Stimulated activated CD8-positive, alpha-beta memory T cell treated with anti-CD3 and anti-CD28 coated beads, Interleukin-4, amount 100 ng/mL, for 1 hour (primary cell): Measurements from ENCODE around the gene SETBP1.

Experiments
- DNase-seq, 2 donors: peaks; one replicate each; pipeline ENCODE4 v3.0.0-alpha.2; 2020; ENCODE audit warnings: low read depth in 2 of 2, low spot score in 1 of 2

The SETBP1 gene

DNA sequence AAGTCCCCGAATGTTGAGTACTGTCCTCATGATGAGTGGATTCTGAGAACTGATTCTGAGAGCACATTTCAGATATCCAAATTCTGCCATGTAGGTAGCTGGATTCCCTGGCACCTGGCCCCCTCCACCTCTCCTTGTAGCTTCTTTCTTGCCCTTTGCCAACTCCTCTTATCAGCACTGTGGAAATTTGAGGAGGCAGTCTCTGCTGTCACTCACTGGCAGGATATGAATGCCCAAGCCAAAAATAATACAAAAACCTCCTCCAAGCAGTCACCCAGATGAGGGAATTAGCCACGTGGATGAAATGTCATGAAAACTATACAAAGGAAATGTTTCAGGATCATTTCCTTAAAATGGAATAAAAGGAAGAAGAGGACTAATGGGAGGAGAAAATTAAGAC, 276.8 kb downstream of the SETBP1 start:
- no peak for DNase-seq

DNA sequence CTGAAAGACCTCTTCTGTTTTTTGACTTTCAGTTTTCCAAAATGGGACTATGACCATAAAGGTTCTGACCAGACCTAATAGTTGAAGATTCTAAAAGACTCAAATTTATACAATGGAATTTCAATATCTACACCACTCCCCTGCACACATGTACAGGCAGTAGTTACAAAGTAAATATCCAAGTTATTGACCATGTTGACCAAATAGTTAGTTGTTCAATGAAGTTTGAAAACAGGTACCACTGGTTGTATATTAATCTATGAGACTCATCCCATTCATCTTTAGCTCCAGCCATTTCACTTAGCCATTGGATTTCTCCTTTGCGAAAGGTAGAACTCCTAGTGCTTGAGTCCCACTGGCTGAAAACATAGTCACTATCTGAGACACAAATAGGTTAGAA, 277.4 kb downstream of the SETBP1 start:
- DNase-seq: no peak

DNA sequence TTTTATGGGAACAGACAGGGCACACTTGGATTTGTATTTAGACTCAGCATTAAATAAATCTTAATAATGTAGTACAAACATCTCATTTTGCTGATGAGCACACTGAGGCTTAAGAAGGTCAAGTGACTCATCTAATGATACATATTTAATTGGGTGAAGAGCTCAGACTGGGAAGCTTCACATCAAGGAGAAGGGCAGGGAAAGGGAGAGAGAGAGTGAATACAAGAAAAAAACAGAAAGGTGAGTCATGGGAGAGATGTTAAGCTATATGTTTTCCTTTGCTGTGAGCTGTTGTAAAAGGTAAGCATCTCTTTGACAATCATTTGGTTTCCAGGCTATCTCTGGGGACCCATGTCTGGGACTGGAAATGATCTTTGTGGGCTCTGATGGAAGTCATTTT, 277.8 kb downstream of the SETBP1 start:
- no peak for DNase-seq

DNA sequence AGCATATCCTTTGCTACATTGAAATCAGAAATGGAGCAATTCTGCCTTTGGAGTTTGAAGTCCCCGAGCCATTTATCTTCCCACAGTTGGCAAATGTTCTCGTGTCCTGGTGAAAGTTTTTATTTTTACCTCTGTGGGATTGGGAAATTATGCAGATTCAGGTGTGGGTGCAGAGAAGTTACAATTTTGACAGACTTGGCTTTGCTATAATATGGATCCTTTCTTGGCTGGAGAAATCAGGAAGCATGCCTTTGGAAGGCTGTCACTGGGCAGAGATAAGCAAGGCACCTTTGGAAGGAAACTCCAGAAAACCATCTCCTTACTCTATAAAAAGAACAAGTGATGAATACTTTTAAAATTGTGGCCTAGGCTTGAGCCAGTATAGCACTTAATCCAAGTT, 278.3 kb downstream of the SETBP1 start:
- DNase-seq: no peak

DNA sequence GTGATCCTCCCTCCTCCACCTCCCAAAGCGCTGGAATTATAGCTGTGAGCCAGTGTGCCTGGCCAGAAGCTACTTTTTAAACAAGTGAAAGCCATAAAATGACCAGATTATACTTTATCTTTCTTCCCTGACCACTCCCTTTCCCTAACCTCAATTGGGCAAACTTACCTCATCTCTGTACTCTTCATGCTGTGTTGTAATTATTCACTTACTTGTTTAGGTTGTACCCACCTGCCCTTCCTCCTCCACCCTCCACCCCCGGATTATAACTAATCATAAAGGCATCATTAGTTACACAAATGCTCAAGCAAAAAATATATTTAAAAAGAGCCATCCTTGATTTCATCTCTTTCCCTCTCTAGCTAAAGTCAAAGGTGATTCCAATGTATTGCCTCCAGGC, 279.9 kb downstream of the SETBP1 start:
- no peak for DNase-seq

DNA sequence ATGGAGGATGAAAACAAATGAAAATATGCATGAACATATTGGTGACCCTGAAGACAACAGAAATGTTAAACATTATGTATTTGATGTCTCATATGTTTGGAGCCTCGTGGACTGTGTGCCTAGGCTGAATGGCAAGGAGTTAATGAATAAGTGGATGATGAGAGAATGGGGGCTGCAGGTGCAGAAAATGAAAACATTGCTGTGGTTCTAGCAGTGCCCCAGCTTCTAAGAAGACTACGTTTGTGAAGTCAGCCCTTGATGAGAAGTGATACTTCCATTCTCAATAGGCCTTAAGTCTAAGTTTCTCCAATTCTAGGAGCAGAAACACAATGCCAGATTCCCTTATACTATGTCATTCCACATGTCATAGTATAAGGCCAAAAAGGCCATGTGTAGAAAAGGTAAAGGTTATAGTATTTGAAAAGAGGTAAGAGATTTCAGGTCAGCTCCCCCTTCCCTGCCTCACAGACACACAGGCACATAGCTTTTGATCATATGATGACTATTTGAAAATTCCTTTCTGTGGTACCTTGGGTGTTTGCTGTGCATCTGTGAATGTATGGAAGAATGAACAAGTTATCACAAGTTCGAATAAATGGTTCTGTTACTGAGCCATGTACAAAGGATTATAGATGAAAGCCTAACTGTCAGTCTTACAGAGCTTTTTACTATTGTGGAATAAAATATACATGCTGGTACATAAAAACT, 280.8 kb downstream of the SETBP1 start:
- no peak for DNase-seq

DNA sequence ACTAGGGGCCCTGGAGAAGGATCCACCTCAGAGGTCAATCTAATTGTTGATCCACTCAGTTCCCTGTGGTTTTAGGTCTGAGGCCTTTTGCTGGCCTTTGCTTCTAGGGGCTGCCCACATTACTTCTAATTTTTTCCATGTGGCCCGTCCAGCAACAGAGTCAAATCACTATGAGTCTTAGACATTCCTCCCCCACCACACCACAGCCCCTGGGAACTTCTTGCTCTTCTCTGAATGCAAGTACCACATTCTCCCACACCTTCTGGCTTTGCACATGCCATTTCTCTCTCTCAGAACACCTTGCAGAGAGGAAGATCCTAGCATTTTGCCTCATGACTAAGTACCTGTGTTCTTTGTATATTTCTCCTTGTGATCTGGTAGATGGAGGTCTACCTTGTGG, 286.9 kb downstream of the SETBP1 start:
- no peak for DNase-seq

DNA sequence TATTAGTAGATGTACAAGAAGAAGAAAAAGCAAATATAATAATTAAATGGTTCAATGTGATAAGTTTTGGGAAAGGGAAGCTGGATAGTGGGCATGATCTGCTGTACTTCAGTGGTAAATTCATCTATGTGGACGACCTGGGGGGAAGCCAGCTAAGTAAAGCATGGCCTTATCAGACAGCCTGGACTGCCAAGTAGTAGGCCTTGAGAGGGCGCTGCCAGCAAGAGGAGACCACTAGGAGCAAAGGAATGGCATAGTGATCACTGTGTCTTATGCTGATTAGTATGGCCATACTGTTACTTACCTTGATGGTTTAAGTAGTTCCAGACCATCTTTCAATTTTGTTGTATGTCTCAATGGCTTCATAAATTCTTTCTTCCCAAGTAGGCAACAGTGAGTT, 287.6 kb downstream of the SETBP1 start:
- no peak for DNase-seq

DNA sequence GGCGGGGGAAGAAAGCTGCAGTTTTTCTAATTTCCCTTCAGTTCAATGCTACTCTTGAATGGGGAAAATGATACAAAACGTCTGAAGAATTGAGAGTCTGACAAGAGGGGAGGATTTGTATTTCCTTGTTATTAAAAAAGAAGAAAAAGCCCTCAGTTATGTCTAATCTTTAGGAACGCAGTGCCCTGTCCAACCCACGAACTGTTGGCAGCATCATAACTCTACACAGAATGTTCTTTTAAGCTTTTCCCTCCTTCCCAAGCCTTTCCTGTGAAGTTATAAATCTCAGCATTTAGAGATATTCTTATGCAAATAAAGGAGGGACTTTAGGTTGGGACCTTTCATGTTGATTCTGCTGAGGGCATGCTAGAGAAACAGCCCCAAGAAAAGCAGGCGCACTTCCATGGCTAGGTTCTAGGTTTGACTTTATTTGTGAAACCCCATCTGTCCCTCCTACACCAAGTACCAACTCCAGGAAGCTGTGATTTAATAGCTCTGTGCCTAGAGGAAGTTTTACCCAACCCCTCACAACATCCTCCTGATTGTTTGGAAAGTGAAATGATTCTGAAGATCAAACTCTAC, 288.6 kb downstream of the SETBP1 start:
- no peak for DNase-seq

DNA sequence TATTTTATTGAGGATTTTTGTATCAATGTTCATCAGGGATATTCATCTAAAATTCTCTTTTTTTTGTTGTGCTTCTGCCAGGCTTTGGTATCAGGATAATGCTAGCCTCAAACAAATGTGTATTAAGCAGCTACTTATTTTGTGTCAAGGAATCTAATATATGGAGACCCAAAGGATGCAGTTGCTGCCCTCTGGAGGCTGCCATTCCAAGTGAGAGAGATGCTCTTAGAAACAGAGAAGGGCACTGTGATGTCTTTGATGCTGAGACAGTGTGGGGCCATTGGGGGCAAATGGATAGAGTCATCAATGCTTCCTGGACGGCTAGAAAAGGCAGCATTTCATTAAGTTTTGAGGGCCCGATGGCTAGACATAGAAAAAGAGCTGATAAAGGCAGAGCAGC, 292.6 kb downstream of the SETBP1 start:
- DNase-seq: no peak

DNA sequence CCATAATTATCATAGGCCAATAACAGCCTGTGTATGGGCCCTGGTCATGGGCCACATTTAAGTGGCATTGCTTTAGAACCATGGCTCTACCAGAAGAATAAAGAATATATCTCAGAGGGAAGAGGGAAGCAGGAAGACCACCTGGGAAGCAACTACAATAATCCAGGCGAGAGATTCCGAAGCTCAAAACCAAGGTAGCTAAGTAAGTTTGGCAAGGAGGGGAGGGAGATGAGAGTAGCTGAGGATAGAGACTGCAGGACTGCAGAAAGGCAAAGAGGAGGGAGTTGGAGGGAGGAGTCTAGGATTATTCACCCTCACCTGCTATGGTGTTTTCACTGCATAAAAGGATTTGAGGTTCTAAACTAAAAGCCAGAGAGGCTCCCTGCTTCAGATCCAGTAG, 293.5 kb downstream of the SETBP1 start:
- DNase-seq: no peak

DNA sequence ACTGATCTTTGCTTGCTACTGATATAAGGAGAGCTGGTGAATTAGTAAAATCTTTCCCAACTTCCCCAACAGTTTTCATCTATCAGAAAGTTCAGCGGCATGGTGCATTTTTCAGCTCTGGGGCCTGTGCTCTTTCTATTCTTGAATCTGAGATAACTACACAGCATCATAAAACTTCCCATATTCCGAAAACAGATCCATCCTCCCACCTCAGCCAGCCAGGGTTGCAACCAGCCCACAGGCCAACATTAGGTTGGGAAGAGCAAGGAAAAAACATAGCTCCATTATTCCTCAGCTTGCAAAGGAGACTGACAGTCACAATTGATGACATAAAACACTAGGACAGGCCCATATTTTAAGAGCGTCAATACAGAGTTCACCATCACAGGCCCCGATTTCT, 297.2 kb downstream of the SETBP1 start:
- no peak for DNase-seq

DNA sequence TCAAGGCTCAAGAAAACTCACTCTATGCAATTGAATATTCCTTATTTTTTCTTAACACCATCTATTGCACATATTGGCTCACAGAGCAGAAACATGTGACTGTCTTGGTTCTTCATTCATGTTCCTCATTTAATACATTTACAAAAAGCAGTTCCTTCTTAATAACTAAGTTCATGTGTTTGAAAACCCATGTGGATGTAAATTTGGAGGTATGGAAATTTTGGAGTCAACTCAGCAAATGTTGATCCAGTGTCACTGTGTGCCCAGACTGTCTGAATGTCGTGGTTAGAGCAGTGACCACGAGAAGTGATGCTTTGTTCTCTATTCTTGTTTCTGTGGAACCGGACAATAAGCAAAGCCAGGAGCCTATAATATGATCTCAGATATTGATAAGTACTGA, 299.1 kb downstream of the SETBP1 start:
- no peak for DNase-seq

DNA sequence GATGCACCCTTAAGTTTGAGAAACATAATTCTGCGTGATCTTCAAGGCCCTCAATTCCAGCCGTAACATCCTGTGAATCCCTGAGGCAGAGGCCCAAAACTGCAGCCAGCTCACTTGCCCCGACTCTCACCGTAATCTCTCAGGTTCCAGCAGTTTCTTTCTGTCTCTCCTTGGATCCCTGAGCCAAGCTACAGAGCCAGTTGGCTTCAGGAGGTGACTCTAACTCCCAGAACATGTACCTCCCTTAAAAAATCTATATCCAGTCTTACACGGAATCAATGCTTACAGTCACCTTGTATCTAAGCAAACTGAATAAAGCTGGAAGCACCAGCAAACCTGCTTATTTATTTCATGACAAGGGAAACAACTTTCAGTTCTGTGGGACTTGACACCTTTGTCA, 300.4 kb downstream of the SETBP1 start:
- no peak for DNase-seq

DNA sequence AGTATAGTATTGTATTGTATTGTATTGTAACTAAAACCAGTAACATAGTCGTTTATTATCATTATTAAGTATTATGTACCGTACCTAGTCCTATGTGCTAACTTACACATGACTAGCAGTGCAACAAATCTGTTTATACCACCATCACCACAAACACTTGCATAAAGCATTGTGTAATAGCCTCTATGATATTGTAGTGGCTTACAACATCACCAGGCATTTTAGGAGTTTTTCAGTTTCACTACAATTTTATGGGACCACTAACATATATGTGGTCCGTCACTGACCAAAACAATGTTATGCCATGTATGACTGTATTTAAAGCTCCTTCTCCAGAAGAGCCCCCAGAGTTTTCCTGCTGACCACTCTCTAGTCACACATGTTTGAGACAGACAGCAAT, 306.2 kb downstream of the SETBP1 start:
- DNase-seq: no peak

DNA sequence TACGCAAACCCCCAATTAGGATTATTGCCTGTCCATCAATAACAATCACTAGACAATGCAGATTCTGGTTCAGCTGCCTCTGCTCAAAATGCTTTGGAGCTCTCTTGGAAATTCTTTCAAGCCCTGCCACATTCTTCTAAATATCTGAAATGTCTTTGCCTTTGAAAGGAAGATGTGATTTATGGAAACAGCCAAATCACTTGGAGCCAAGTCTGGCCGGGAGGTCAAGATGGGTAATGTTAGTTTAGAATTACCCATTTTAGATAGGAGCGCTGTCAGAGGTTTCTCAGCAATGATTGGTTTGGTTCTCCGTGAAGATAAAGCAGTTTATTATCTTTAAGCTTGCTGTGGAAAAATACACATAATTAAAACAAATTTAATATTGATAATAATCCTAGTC, 306.7 kb downstream of the SETBP1 start:
- no peak for DNase-seq

DNA sequence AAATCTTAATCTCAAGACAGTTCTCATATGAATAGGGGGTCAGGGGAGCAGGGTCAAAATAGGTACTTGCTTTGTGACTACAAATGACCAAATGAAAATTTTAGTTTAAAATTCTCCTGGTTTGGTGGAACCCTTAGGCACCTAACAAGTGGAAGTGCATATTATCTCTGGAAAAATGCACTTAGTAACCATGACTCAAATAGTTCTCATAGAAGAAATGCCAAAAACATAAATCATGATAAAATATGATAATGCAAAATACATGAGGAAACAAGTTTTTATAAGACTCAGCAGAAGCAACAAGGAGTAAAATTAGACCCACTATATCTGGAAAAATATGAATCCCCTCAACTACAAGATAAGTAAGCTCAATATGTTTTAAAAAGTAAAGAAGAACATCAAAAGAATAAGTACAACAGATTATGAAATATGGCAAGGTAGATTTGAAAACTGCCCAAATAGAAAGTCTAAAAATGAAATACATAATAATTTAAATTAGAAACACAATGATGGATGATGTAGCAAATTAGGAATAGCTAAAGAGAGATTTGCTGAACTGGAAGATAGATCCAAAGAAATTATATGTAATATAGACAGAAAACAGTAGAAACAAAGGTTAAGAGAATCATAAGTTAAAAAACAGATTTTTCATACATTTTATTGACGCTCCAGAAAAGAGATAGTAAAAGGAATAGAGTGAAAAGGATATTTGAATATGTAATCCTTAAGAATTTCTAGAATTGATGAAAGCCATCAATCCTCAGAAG, 308.3 kb downstream of the SETBP1 start:
- no peak for DNase-seq

DNA sequence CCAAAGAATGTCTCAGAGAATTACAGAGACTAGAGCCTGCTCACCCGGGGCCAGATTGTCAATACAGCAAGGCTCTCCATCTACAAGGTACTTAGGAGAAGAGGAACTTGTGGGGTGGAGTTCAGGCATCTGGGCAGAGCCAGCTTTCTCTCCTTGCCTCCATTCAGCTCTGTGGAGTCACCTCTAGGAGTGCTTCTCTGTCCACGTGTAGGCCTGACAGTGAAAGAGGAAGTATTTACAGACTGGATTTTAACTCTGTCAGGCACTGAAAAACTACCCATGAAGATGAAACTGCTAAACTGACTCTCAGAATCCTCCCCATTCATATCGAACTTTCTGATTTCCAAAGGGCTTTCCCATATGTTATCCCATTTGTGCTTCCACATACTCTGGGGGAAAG, 315.6 kb downstream of the SETBP1 start:
- DNase-seq: no peak

DNA sequence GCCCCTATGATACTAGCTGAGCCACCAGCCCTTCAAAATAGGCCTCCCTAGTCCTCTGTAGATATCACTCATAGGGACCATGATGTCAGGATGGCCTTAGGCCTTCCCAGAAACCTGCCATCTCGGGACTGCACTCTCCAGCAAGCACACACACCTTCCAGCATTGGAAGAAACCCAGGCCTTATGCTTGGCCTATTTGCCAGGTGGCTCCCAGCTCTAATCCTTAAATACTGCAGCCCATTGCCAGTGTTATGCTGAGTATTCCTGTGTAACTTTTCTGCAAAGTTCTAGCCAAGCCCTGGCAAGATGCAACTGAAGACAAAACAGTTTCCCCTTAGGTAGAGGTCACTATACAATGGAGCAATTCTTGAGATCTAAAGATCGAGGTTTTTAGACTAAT, 316.5 kb downstream of the SETBP1 start:
- DNase-seq: no peak

DNA sequence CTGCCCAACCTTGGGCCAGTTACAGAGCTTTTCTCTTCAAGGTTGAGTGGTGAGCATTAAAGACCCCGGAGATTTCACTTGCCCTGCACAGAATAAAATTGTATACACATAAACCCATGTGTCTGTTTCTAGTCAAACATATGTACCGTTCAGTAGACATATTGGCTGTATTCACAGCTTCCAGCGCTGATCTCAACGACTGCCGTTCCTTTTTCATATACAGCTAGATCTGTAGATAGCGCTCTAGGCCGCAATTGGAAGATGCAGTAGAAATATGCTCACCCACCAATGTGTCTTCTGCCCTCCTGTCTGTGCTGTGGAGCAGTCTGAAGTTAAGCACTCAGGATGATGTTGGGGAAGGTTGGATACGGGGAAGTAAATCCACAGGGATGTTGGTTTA, 317.7 kb downstream of the SETBP1 start:
- no peak for DNase-seq

DNA sequence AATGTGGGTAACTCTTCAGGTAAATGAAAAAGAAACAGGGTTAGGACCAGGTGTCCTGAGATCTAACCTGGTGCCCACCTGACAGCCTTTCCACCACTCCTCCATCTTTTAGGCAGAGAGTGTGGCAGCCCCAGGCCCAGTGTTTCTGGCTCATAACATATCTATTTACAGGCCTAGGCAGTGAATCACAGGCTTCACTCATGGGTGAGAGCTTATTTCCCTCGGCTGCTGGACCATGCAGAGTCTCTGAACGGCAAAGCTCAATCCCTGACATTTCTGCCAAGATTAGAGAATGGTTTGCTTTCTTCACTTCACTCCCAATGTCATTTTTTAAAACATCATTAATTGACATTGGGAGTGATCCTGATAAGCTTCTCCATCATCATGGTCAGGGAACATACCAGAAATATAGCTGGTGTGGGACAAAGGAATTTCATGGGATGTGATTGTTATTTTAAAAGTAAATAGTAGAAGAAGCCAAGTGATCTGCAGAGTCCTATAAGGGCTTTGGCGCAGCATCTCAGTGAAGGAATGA, 323.9 kb downstream of the SETBP1 start:
- no peak for DNase-seq

DNA sequence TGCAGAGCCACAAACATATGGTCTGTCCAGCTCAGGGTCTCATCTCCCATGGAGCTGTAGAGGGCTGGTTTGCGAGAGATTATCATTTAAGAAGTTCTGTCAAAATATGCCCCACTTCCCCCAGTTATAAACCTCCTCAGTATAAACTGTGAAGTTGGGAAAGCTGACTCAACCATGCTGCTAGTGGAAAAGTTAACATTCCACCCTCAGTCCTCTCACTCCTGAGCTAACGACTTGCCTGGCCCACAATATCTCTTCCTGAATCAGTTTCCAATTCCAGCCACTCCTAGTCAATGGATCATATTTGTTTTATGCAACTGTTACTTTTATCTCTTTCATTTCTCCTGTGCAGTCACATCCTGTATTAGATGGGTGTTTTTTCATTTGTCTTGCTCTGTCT, 326.2 kb downstream of the SETBP1 start:
- no peak for DNase-seq
